GM21360 (cell line): Measurements from ENCODE around the gene HERPUD1.
"Not testable (repeated sequence)": the region's sequence is repeated elsewhere in the genome, so short reads cannot be mapped to it uniquely, and the experiment has no call there.

Experiments
- ATAC-seq: cut with Tn5 transposase; IDR thresholded peaks from one replicate; pipeline ENCODE4 v1.9.1; 2021; ENCODE audit warnings: mild to moderate bottlenecking, moderate library complexity; ENCODE audit not compliant: unreplicated experiment

The HERPUD1 gene, protein sequence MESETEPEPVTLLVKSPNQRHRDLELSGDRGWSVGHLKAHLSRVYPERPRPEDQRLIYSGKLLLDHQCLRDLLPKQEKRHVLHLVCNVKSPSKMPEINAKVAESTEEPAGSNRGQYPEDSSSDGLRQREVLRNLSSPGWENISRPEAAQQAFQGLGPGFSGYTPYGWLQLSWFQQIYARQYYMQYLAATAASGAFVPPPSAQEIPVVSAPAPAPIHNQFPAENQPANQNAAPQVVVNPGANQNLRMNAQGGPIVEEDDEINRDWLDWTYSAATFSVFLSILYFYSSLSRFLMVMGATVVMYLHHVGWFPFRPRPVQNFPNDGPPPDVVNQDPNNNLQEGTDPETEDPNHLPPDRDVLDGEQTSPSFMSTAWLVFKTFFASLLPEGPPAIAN

DNA sequence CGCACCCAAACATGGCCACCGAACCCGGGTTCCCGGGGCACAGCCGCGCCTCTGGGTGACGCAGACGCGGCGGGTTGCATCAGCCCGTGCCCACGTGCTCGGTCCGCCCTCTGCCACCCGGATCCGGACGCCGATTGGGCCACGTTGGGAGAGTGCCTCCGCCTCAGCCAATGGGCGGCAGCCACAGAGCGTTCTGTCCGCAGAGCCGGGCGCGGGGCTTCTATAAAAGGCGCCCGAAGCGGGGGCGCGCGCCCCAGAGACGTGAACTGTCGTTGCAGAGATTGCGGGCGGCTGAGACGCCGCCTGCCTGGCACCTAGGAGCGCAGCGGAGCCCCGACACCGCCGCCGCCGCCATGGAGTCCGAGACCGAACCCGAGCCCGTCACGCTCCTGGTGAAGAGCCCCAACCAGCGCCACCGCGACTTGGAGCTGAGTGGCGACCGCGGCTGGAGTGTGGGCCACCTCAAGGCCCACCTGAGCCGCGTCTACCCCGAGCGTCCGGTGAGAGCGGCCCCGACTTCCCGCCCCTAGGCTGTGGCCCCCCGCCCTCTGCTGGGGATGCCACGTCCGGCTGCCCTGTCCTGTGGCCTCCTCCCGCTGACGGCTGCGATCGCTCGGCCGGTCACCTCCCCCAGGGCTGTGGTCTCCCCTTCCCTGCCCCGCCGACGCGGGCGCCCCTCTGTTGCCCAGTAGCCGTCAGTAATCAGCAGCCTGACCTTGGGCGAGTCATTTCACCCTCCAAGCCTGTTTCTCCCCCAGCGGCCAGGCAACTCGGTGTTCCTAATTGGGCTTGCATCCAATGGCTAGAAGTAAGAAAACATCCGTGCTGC is at the start of gene HERPUD1:
Gene HERPUD1 (plus strand): TSS at position 251 of the 829 bp plus-strand sequence. CDS start 103 bp downstream, at position 354.
- peak; percentile 80 for ATAC-seq

DNA sequence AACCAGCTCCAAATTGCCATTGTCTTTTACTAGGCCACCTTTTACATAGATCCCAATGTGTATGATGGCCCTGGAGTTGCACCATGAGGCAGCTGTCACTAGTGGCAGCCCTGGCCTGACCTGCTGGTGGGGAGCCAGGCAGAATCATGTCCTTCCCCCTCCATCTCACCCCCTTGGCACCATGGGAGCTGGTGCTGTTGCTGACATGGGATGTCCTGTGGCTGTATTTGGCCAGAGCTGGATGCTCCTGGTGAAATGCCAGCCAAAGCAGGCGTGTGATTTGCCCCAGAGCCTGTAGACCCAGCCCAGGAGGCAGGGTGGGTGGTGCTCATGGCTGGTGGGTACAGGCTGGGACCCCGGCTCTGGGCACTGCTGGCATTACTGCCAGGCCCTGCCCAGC is 48.4 kb upstream of the HERPUD1 start:
- ATAC-seq: no peak

DNA sequence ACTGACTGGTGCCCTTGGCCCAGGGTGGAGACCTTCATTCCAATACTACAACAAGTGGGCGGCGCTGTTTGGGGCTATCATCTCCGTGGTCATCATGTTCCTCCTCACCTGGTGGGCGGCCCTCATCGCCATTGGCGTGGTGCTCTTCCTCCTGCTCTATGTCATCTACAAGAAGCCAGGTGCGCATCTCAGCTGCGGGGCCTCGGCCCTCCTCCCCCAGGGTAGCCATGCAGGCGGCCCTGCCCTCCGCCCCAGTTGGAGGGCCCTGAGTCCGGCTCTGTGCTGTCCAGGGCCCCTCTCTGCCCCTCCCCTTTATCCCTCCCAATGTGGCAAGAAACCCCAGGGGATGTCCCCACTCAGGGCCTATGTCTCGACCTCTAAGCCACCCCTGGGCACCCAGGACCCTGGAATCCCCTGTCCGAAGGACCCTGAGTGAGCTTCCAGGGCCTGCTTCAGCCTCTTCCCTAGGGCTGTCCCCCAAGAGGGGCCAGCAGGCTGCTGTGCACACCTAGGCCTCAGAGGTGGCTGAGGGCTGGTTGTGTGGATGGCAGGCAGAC is 47.8 kb upstream of the HERPUD1 start:
- no peak for ATAC-seq

DNA sequence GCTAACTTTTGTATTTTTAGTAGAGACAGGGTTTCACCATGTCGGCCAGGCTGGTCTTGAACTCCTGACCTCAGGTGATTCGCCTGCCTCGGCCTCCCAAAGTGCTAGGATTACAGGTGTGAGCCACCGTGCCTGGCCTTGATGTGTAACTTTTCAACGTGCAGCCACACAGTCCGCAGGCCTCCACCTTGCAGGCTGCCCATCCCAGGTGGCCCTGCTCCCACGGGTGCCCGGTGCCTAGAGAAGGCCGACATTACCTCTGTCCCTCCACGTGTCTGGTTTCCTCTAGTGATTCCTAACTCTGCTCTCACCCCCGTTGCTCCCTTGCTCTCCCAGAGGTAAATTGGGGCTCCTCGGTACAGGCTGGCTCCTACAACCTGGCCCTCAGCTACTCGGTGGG is 47.0 kb upstream of the HERPUD1 start:
- not testable (repeated sequence) for ATAC-seq

DNA sequence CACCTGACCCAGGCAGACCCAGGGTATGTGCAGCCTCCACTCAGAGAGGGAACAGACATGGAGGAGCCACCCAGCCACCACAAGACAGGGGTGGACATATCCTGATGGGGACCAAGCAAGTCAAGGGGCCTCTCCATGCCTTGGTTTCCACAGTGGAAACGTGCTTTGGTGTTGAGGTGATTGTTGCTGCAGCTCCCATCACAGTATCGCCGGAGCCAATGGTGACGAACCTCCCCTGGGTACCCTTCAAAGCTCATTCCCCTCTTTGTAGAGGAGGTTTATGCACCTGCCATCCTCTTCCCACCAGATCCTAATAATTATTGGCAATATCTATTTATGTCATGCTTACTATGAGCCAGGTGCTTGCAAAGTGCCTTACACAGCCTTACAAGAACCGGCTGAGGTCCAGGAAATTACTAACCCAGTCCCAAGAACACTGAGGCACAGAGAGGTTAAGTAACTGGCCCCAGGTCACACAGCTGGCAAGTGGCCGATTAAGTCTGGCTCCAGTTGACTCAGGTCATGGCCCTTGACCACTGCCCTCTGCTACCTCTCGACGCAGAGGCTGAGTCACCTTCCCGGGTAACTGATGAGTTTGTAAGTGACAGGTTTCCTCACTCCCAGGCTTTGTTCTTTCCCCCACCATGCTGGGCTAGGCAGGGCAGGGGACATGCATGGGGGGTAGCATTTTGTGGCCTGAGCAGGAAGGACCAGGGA is 46.3 kb upstream of the HERPUD1 start:
- ATAC-seq: no peak

DNA sequence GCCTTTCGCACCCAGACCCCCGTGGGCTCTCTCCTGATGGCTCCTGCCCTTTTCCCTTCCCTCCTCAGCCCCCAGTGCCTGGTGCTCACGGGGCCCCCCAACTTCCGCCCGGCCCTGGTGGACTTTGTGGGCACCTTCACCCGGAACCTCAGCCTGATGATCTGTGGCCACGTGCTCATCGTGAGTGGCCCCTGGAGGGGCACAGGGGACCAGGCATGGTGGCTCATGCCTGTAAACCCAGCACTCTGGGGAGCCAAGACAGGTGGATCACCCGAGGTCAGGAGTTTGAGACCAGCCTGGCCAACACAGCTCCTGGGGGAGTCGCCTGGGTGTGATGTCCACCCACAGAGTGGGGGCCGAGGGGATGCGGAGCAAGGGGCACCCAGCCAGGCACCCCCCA is 45.6 kb upstream of the HERPUD1 start:
- no peak for ATAC-seq

DNA sequence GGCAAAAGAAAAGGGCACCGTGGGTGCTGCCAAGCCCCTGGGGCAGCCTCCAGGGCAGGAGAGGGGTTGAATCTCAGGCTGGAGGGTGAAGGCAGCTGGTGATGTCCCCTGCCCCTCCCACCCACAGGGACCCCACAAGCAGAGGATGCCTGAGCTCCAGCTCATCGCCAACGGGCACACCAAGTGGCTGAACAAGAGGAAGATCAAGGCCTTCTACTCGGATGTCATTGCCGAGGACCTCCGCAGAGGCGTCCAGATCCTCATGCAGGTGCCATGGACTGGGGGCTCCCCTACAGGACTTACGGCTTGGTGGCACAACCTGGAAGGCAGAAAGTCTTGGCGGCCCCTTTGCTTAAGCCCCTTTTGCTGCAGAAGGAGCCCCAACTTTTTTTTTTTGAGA is 45.1 kb upstream of the HERPUD1 start:
- ATAC-seq: no peak

DNA sequence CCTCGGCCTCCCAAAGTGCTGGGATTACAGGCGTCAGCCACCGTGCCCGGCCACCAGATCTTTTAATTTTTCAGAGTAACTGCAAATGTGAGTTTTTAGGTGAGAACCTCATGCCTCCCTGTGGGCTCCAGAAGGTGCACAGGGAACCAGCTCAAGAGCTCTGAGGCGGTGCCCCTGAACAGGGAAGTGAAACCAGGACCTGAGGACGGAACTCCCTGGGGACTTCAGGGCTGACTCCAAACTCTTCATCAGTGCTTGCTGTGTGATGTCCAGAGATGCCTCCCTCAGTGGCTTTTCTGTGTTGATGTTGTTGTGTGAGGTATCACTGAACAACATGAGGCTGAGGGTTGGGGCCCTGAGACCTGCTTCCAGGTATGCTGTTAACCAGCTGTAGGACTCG is 43.1 kb upstream of the HERPUD1 start:
- peak; percentile 87 for ATAC-seq

DNA sequence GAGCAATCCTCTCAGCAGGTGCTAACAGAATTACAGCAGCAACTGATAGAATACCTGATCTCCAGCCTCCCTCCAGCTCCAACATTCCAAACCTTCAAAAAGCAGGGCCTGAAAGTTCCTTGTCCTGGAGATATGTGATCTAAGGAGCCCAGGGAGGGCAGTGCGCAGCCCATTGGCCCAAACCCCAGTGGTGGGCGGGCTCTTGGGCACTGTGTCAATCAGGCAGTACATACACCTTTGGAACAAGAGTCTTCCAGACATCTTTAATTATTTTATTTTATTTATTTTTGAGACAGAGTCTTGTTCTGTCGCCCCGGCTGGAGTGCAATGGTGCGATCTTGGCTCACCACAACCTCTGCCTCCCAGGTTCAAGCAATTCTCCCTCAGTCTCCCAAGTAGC is 42.7 kb upstream of the HERPUD1 start:
- peak; percentile 15 for ATAC-seq

DNA sequence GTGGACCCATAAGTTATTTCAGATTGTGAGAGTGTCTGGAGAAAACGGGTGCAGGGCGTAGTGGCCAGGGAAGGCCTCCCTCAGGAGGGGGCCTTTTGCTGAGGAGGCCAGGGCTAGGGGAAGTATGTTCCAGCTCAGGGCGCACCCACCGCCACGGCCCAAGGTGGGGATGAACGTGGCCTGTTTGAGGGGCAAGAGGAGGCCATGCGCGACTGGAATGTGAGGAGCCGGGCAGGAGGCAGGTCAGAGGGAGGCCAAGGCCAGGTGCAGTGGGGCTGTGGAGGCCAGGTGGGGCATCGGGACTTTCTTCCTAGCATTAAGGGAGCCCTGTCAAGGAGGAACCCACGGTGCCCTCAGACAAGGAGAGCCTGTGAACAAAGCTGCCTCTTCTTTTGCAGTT is 40.3 kb upstream of the HERPUD1 start:
- no peak for ATAC-seq

DNA sequence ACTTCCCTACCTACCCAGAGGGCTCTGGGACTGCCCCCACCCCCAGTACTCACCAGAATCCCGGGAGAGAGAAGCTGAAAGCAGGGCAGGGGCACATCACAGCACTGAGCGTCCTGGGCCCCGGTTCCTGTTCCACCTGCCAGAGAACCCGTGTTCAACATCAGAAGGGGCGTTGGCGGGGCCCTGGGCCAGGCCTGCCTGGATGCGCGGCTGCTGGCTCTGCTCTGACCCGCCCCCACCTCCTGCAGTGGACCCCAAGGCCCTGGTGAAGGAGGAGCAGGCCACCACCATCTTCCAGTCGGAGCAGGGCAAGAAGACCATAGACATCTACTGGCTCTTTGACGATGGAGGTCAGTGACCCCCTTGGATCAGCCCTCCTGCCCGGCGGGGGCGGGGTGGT is 39.2 kb upstream of the HERPUD1 start:
- no peak for ATAC-seq

DNA sequence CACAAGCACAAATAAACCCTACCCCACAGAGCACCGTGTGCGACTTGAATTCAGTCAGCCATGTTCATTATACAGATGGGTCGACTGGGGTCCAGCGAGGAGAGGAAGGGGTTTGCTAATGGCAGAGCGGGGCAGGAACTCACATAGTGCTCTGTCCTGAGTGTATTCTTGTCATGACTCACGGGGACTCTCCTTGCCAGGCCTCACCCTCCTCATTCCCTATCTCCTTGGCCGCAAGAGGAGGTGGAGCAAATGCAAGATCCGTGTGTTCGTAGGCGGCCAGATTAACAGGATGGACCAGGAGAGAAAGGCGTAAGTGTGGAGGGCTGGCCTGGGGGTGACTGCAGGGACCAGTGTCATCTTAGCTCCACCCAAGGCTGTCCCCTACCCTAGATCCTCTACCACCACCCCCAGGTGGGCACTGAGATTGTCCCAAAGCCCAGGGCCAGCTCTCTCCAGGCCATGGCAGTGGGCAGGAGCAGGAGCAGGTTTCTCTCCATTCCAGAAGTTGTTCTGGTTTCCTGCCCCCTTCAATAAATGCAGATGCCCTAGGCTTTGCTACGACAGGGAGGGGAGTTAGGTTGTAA is 37.5 kb upstream of the HERPUD1 start:
- no peak for ATAC-seq

DNA sequence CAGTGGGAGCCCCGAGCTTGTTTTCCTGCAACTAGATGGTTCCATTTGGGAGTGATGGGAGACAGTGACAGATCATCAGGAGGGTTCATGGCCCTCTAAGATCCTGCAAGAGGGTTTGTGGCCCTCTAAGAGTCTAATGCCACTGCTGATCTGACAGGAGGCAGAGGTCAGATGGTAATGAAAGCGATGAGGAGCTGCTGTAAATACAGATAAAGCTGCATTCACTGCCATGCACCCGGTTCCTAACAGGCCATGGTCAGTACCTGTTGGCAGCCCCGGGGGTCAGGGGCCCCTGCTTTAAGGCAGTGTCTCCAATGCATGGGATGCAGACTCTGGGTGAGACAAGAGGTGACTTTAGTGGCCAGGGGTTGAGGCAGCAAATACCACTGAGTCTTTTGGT is 36.1 kb upstream of the HERPUD1 start:
- ATAC-seq: no peak

DNA sequence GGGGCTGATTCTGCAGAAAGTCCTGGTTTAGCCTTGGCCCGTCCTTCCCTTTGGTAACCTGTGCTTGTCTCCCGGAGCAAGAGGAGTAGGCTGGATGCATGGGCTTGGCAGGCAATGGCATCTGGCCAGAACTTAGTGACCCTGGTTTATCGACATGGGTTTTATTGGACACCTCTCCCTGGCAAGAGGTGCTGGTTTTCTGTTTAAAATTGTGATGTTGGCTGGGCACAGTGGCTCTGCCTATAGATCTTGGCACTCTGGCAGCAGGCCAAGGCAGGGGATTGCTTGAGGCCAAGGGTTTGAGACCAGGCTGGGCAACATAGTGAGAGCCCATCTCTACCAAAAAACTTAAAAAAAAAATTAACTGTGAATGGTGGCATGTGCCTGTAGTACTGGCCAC is 35.7 kb upstream of the HERPUD1 start:
- ATAC-seq: no peak

DNA sequence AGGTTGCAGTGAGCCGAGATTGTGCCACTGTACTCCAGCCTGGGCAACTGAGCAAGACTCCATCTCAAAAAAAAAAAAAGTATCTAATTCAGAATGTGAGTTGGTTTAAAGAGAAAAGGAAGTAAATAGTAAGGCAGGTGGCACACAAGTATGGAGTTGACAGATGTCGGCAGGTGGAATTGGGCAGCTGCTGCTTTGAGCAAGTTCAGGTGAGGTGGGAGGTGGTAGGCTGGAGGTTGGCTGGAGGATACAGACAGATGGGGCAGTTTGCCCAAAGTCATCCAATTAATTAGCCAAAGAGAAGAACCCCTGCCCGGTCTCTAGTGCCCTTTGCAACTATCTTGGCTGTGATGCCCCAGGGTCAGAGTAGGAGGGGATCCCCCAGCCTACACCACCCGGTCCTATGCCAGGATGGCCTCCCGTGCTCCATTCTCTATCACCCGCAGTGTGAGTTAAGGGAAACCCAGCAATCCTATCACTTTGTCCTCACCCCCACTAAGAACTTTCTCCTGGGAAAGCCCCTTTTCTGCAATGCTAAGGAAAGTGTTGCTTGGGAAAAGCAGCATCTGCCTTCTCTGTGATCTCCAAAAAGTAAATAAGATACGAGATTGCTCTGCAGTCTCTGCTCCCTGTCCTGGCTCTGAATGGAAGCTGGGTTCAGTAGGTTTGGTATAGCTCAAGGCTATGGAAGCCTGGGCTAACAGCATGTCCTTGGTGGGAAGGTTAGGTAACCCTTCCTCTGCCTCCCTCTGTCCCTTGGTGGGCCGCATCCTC is 34.7 kb upstream of the HERPUD1 start:
- no peak for ATAC-seq

DNA sequence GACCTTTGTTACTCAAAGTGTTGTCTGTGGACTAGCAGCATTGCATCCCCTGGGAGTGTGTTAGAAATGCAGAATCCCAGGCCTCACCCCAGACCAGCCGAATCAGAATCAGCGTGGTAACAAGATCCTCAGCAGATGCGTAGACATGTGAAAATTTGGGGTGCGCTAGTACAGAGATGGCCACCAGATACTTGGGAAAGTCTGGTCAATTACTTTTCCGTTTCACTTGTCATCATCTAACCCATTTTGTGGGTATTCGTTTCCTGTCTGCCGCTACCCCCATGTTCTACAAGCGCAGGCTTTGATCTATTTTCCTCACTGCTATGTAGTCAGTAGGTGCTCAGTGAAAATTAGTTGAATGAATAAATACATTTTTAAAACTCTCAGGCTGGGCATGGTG is 33.1 kb upstream of the HERPUD1 start:
- ATAC-seq: no peak

DNA sequence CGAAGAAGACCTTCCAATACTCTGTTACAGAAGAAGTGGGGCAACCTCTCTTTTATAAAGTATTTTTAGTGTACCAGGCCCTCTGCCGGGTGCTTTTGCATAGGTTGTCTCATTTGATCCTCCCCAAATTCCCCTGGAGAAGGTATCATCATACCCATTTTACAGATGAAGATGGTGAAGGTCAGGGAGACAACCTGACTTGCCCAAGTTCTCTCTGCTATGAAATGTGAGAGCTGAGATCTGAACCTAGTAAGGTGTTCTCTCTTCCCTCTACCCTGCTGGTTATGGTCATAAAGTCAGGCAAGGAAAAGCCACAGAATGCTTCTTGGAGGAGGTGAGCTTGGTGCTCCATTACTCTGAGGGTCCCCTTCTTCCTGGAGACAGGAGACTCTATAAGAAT is 28.1 kb upstream of the HERPUD1 start:
- ATAC-seq: no peak

DNA sequence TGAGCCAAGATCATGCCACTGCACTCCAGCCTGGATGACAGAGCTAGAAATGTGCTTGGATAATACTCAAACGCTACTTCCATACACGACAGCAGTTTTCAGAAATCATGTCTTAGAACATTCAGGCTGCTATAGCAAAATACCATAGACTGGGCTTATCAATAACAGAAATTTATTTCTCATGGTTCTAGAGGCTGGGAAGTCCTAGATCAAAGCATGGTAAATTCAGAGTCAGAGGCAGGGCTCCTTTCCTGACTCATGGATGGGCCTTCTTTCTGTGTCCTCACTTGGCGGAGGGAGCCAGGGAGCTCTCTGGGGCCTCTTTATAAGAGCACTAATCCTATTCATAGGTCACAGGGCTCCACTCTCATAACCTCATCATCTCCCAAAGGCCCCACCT is 24.5 kb upstream of the HERPUD1 start:
- ATAC-seq: no peak

DNA sequence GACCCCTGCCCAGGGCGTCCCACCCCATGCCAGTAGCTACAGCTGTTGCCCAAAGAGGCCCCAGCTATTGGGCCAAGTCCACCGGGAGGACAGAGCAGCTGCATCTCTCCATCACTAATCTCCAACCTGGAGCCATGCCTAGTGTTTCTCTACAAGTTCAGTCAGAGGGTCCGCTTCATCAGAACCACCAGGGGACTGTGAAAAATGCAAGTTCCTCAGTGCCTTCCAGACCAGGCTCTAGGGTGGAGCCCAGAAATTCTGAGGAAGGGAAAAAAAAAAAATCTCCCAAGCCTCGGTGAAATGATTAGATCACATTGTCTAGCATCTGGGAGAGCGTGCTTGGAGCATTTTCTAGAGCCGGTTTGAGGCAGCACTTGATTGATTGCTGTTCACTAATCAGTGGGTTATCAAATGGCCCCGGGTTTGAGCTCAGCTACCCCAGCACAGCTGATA is 22.4 kb upstream of the HERPUD1 start:
- no peak for ATAC-seq

DNA sequence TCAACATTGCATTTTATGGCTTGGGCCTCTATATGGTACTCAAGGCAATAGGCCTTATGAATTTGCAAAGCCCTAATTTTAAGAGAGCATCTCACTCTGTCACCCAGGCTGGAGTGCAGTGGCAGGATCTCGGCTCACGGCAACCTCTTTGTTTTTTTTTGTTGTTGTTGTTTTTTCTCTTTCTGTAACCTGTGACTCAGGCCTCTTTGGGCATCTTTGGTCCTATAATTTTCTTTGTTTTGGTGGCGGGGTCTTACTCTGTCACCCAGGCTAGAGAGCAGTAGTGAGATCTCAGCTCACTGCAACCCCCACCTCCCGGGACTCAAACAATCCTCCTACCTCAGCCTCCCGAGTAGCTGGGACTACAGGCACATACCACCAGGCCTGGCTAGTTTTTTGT is 21.8 kb upstream of the HERPUD1 start:
- no peak for ATAC-seq
